Myocyte (in vitro differentiated cells): ENCODE results near the gene CFAP68. TPM values are rescaled to one million over a fixed set of nuclear protein-coding genes. Genes with fewer than 3 reads are reported as not detected.

Experiments used
- DNase-seq: peaks from one replicate; pipeline ENCODE4 v3.0.0-alpha.2; 2012; ENCODE audit warnings: low read depth
- polyA plus RNA-seq: library from polyadenylated mRNA; unstranded; fragments of >200 nt; gene quantifications from one replicate; pipeline ENCODE4 v1.2.1, GENCODE V29; 2012; ENCODE audit warnings: missing spikeins
- total RNA-seq: library from RNA; depleted of rRNA; stranded (reverse); fragments of >200 nt; gene quantifications from 2 replicates; pipeline ENCODE4 v1.2.3, GENCODE V29; 2014

The CFAP68 gene
- total RNA-seq, result 25.7 and 33.1 TPM in 2 replicates
- 32.0 TPM for polyA plus RNA-seq

GRCh38 chr11:111878849-111879636 lies at the start of gene CFAP68, which contains the start of gene FDXACB1:
CFAP68 (plus strand) TSS chr11:111879541; CDS start chr11:111879561, 20 bp downstream.
FDXACB1 (minus strand) TSS chr11:111879165; CDS start chr11:111879132, 33 bp downstream.
- peak; percentile 98 for DNase-seq

- peak; percentile 29 for DNase-seq
Measured at GRCh38 chr11:111833524-111833923, 45.8 kb upstream of the CFAP68 start.

- DNase-seq, result no peak
Measured at GRCh38 chr11:111834432-111835163, 44.7 kb upstream of the CFAP68 start.

GRCh38 chr11:111835665-111836064 lies 43.7 kb upstream of the CFAP68 start:
- no peak for DNase-seq

DNA sequence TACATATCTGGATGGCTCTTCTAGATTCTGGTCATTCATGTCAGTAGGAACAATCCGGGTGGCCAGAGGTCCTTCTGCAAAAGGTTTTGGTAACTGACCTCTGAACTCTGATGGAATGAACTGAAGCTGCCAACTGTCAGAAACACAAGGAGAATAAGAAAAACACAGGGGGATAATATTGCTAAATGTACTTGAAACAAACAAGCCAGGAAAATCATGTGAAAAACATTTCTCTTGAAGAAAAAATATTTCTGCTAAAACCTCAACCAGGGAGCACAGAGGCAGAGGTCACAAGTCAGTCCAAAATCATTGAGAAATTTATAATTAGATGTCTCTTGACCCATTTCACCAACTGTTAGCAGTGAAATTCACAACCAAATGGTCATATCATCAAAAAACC lies 43.2 kb upstream of the CFAP68 start:
- no peak for DNase-seq

DNA sequence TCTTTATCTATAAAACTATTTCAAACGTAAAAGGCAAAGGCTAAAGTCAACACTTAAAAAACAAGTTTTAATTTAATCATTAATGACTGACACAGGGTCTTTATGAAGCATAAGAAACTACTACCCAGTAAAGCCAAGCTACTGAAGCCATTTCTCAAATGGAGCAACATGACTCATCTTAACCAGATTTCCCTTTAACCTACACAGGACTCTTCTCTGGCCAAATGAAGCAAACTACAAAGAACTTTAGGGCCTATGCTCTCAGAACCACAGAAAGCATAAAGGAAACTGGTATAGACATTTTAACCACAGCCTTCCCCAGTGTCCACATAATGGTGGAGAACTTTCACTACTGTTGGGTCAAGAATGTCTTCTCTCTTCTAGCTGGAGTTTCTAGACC lies 42.6 kb upstream of the CFAP68 start:
- no peak for DNase-seq

DNA sequence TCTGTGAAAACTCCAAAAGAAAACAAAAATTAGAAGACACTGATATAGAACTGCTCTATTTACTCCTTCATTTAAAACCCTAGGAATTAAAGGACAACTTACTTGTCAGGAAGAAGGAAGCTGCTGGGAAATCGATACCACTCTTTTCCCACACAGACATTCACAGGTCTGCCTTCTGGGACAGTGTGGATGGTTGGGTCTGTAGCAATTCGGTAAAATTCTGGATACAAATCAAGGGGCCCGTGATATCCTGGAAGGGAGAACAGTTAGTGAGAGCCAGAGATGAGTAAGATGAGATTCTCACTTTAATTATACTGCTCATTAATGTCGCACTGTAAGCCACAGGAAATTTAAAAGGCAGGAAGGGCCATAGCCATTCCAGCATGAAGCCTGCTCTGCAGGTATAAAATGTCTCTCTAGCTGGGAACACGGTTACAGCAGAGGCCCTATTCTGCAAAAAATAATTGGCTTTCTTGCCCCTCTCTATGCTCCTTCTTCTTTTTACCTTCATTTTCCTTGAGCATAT lies 41.9 kb upstream of the CFAP68 start:
- DNase-seq, result no peak

GRCh38 chr11:111838054-111838453 lies 41.3 kb upstream of the CFAP68 start:
- DNase-seq, result no peak

DNA sequence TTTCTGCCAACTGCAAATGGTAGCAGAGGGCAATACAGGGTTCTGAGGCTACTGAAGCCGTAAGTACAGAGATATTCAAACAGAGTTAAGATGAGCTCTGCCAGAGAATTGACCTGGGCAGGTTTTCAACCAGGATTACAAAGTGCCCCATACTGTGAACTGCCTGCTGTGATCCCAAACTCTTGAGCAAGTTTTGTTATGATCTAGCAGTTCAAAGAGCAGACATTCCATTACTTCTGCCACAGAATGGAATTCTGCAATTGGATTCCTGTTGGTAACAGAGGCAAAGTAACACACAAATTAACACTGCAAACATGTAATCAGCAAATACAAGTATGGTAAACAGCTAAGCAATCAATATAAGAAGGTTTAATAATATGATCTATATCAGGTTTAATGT lies 39.2 kb upstream of the CFAP68 start:
- DNase-seq, result no peak

DNA sequence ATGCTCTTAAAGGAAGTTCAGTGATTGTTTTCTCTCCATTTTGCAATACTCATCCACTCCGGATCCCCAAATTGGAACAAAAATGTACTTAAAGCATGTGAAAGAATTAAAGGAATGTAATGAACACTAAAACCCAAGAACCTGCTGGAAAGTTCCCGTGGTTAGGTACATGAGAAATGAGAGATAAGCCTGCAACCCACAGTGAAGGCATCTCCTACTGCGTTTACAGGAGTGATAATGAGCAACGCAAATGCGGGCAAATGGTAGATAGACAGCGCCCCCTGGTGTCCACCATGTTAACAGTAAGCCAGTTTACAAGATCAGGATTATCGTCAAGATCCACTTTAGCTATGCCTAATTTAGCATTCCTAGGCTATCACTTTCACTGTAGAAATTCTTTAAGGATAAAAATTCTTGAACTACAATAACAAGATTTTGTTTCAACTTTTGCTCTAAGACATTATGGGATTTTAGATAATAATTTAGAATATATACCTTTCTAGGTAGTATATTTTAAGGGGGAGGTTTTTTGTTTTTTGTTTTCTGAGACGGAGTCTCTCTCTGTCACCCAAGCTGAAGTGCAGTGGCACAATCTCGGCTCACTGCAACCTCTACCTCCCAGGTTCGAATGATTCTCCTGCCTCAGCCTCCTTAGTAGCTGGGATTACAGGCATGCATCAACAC lies 37.8 kb upstream of the CFAP68 start:
- peak; percentile 79 for DNase-seq

DNA sequence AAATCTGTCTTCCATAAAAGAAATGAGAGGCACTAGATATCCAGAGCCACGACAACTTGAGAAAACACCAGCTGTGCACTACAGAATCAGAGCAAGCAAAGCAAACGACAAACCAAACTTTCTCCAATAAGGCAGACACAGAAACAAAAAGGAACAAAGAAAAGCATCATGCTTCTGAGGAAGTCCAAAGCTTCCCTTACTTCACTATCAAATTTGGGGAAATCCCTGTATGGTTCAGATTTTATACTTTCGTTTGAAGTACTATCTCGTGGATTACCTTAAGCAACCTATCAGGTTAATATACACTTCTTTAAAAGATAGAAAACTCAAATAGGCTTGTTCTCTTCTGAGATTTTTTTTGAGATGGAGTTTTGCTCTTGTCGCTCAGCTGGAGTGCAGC lies 35.7 kb upstream of the CFAP68 start:
- no peak for DNase-seq

DNA sequence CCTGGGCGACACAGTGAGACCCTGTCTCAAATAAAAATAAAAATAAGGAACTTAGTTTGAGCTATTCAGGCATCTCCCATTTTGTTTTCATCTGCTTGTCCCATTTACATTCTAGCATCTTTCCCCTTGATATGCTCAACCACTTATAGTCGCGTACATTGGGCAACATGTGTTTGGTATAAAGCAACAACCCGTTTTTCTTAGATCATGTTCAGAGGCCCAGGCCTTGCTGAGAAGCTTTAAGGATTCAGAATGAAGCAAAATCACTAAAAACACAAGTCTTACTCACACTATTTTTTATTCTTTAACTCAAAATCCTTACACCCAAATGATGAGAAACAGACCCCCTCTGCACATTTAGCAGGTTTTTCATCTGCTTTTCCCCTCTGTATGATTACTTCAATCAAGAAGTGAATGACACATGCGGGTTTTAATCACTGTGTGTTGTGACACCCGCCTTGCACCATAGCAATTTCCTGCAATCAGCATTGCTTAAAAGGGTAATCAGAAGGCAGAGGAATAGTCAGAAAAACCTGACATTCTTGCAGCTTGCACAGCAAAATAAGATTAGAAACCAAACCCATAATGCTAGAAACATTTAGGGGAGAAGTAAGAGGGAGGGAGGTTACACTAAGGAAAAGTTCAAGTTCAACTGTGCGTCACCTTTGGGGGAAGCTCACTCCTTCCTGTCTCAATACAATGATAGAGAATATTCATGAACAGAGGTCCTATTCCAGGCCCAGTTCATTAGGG lies 33.9 kb upstream of the CFAP68 start:
- no peak for DNase-seq

DNA sequence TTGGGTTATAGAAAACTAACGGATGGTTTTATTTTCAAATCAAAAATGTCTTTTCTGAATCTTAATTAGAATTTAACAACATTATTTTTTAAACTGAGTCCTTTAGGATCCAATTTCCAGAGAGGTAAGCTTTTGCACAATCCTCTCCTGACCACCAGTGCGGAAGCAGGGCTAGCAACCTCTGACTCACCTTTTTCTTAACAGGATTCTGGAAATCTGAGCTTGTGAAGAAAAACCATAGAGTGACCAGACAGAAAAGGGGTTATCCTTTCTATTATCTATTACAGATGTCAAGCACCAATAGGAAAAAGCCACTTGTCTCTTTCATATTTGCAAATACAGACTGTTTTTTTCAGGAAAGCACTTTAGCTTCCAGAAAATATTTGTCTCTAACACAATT lies 33.3 kb upstream of the CFAP68 start:
- no peak for DNase-seq

- DNase-seq, result no peak
Measured at GRCh38 chr11:111846636-111847035, 32.7 kb upstream of the CFAP68 start.

DNA sequence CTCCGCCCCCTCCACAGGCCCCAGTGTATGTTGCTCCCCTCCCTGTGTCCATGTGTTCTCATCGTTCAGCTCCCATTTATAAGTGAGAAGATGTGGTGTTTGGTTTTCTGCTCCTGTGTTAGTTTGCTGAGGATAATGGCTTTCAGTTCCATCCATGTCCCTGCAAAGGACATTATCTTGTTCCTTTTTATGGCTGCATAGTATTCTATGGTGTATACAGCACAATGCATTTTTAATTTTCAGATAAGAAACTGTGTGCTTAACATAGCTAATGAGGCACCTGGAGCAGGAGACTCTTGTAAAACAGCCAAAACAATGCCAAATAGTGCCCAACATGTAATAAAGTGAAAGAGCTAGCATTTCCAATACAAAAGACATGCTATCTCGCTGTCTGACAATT lies 29.7 kb upstream of the CFAP68 start:
- DNase-seq, result no peak

- no peak for DNase-seq
Measured at GRCh38 chr11:111851067-111851466, 28.3 kb upstream of the CFAP68 start.

GRCh38 chr11:111851636-111852035 lies 27.7 kb upstream of the CFAP68 start:
- DNase-seq, result no peak

- DNase-seq, result no peak
Measured at GRCh38 chr11:111852103-111852502, 27.2 kb upstream of the CFAP68 start.

GRCh38 chr11:111855506-111855905 lies 23.8 kb upstream of the CFAP68 start:
- DNase-seq, result no peak

GRCh38 chr11:111860257-111860656 lies 19.1 kb upstream of the CFAP68 start:
- DNase-seq, result no peak

- no peak for DNase-seq
Measured at GRCh38 chr11:111870113-111870512, 9.2 kb upstream of the CFAP68 start.
